ENCODE data around the gene TCHP. TPM values are rescaled to one million over a fixed set of nuclear protein-coding genes. Genes with fewer than 3 reads are reported as not detected.

The TCHP gene
- total and polyA plus RNA-seq, 2 of the 13 experiments (the other 11 are each of a cell fraction or from before 2014, with no cell fraction given) = 6.7 to 12.2 TPM

GRCh38 chr12:109946505-109946904, 46.4 kb downstream of the TCHP start:
- DNase-seq (ENCODE audit: low spot score) = no peak
- no peak for TF ChIP-seq TEF (CRISPR knock-in tag; IDR thresholded peaks at IDR 0.05)
- peak; percentile 21; the same call in 1 of the 2 replicates for TF ChIP-seq ZNF687 (CRISPR knock-in tag; IDR thresholded peaks at IDR 0.05)
- no peak for FAIRE-seq
- BruUV-seq (replicated peaks) = no TSS peak
- intact Hi-C loops (cut with micrococcal nuclease; ENCODE audit: unreplicated experiment) = loop anchor here (5.0 kb wide), 1 partner anchor 51 kb away; the partner anchor contains the start of genes ANKRD13A and GIT2
- Histone ChIP-seq H3K36me3 (replicated peaks in 1 of 2; ENCODE audit: control insufficient read depth in 1 of 2, insufficient read depth in 2 of 2, low read length in 2 of 2) (peaks cover 1 to 14% of the 10 kb centered on the region in 2 experiments), H3K4me1 (ENCODE audit: insufficient read depth, low read length) (peaks cover 74% of the 10 kb centered on the region), H4K20me1 (ENCODE audit: insufficient read depth, low read length) (no peaks in the 10 kb centered on the region), H2AFZ (ENCODE audit: low read length) (no peak overlapping the region), H3K27me3 (ENCODE audit: control insufficient read depth in 1 of 2, insufficient read depth in 2 of 2, low read length in 2 of 2) (no peaks in the 10 kb centered on the region), H3K79me2 (ENCODE audit: insufficient read depth, low read length) (no peaks in the 10 kb centered on the region), H3K27ac (ENCODE audit: extremely low read length, insufficient read depth, low read length) (peak overlapping the region; percentile 76), H3K4me3 (replicated peaks in 1 of 3; ENCODE audit: insufficient read depth in 1 of 3, low read depth in 2 of 3, low read length in 3 of 3) (no peak overlapping the region), H3K9me3 (ENCODE audit: low read length) (no peaks in the 10 kb centered on the region), H3K4me2 (ENCODE audit: low read depth, low read length) (no peak overlapping the region), H3K9ac (ENCODE audit: insufficient read depth, low read depth, low read length) (no peak overlapping the region)
- ATAC-seq = no peak
- ChIA-PET CTCF (ENCODE audit: low intra/inter-chr PET ratio, low total read pairs) (no interaction called here), POLR2A (interaction anchor here (0.6 kb wide), 2 partner anchors 20 to 97 kb away, joined by 3 read pairs; no protein-coding TSS in a partner anchor)
- in situ Hi-C loops (cut with HindIII; ENCODE audit: extremely low pct_ligation_motif_present, low pct_unique_long_range_greater_than_20kb) = no loop called here
- 62% methylated on average over 4 of the region's 5 CpGs for WGBS (ENCODE audit: low lambda C conversion rate)

Data from HepG2 (cell line).